Mucosa of stomach (tissue), 1 donor: ENCODE data around the gene HTR7.

Experiments used
- H3K27me3 ChIP-seq: one replicate; pipeline ENCODE4 v1.7.0; 2013; ENCODE audit warnings: mild to moderate bottlenecking, low read length; ENCODE audit not compliant: control insufficient read depth, insufficient read depth
- H3K36me3 ChIP-seq: one replicate; pipeline ENCODE4 v1.7.0; 2013; ENCODE audit warnings: low read length; ENCODE audit not compliant: control insufficient read depth, insufficient read depth
- H3K4me1 ChIP-seq: one replicate; pipeline ENCODE4 v1.7.0; 2013; ENCODE audit warnings: mild to moderate bottlenecking, low read length; ENCODE audit not compliant: control insufficient read depth, insufficient read depth
- H3K4me3 ChIP-seq: one replicate; pipeline ENCODE4 v1.7.0; 2013; ENCODE audit warnings: low read length
- H3K9ac ChIP-seq: one replicate; pipeline ENCODE4 v1.7.0; 2013; ENCODE audit warnings: mild to moderate bottlenecking, low read length, moderate library complexity
- H3K9me3 ChIP-seq: one replicate; pipeline ENCODE4 v1.7.0; 2013; ENCODE audit warnings: mild to moderate bottlenecking, low read length, moderate library complexity; ENCODE audit not compliant: control insufficient read depth
- donor health status: Pancreatic carcinoma.

HTR7 gene

GRCh38 chr10:90751107-90751997, 106.5 kb downstream of the HTR7 start:
- no peaks in the 10 kb centered on the region for H3K9me3 ChIP-seq
- H3K4me3 ChIP-seq, result no peak overlapping the region
- H3K36me3 ChIP-seq, result no peaks in the 10 kb centered on the region
- no peaks in the 10 kb centered on the region for H3K27me3 ChIP-seq
- H3K4me1 ChIP-seq, result no peaks in the 10 kb centered on the region
- H3K9ac ChIP-seq, result no peak overlapping the region

GRCh38 chr10:90746829-90747228, 111.0 kb downstream of the HTR7 start:
- H3K27me3 ChIP-seq, result no peaks in the 10 kb centered on the region
- no peaks in the 10 kb centered on the region for H3K4me1 ChIP-seq

GRCh38 chr10:90745565-90745964, 112.3 kb downstream of the HTR7 start:
- Histone ChIP-seq H3K27me3 (no peaks in the 10 kb centered on the region), H3K4me1 (no peaks in the 10 kb centered on the region), H3K4me3 (no peak overlapping the region), H3K36me3 (no peaks in the 10 kb centered on the region), H3K9ac (no peak overlapping the region), H3K9me3 (no peaks in the 10 kb centered on the region)

More at GRCh38 chr10:90746829-90747228, 111.0 kb downstream of the HTR7 start:
- Histone ChIP-seq H3K4me3 (no peak overlapping the region), H3K9ac (no peak overlapping the region), H3K9me3 (no peaks in the 10 kb centered on the region), H3K36me3 (no peaks in the 10 kb centered on the region)

GRCh38 chr10:90743291-90743690, 114.5 kb downstream of the HTR7 start:
- no peaks in the 10 kb centered on the region for H3K9me3 ChIP-seq
- H3K27me3 ChIP-seq, result no peaks in the 10 kb centered on the region
- H3K9ac ChIP-seq, result no peak overlapping the region
- no peak overlapping the region for H3K4me3 ChIP-seq
- H3K36me3 ChIP-seq, result no peaks in the 10 kb centered on the region
- no peaks in the 10 kb centered on the region for H3K4me1 ChIP-seq

GRCh38 chr10:90741926-90742565, 115.8 kb downstream of the HTR7 start:
- no peaks in the 10 kb centered on the region for H3K4me1 ChIP-seq
- H3K36me3 ChIP-seq, result no peaks in the 10 kb centered on the region
- H3K4me3 ChIP-seq, result no peak overlapping the region
- no peak overlapping the region for H3K9ac ChIP-seq
- no peaks in the 10 kb centered on the region for H3K27me3 ChIP-seq
- H3K9me3 ChIP-seq, result no peaks in the 10 kb centered on the region

GRCh38 chr10:90740265-90740664, 117.6 kb downstream of the HTR7 start:
- H3K9ac ChIP-seq, result no peak overlapping the region
- H3K4me3 ChIP-seq, result no peak overlapping the region
- no peaks in the 10 kb centered on the region for H3K9me3 ChIP-seq
- H3K36me3 ChIP-seq, result no peaks in the 10 kb centered on the region
- no peaks in the 10 kb centered on the region for H3K4me1 ChIP-seq
- H3K27me3 ChIP-seq, result no peaks in the 10 kb centered on the region

- no peaks in the 10 kb centered on the region for H3K27me3 ChIP-seq
Measured at GRCh38 chr10:90738885-90739284, 119.0 kb downstream of the HTR7 start.

GRCh38 chr10:90734415-90734814, 123.4 kb downstream of the HTR7 start:
- no peaks in the 10 kb centered on the region for H3K9me3 ChIP-seq
- H3K9ac ChIP-seq, result no peak overlapping the region
- no peaks in the 10 kb centered on the region for H3K36me3 ChIP-seq
- H3K4me1 ChIP-seq, result no peaks in the 10 kb centered on the region
- no peak overlapping the region for H3K4me3 ChIP-seq
- H3K27me3 ChIP-seq, result no peaks in the 10 kb centered on the region

More at GRCh38 chr10:90738885-90739284, 119.0 kb downstream of the HTR7 start:
- H3K9ac ChIP-seq, result no peak overlapping the region
- H3K36me3 ChIP-seq, result no peaks in the 10 kb centered on the region
- no peaks in the 10 kb centered on the region for H3K4me1 ChIP-seq
- H3K9me3 ChIP-seq, result no peaks in the 10 kb centered on the region
- no peak overlapping the region for H3K4me3 ChIP-seq

GRCh38 chr10:90732581-90732980, 125.3 kb downstream of the HTR7 start:
- no peaks in the 10 kb centered on the region for H3K27me3 ChIP-seq
- H3K9ac ChIP-seq, result no peak overlapping the region
- H3K4me3 ChIP-seq, result no peak overlapping the region
- H3K9me3 ChIP-seq, result no peaks in the 10 kb centered on the region
- H3K36me3 ChIP-seq, result no peaks in the 10 kb centered on the region
- no peaks in the 10 kb centered on the region for H3K4me1 ChIP-seq

GRCh38 chr10:90723416-90724068, 134.3 kb downstream of the HTR7 start:
- Histone ChIP-seq H3K4me3 (no peak overlapping the region), H3K36me3 (no peaks in the 10 kb centered on the region), H3K9me3 (no peaks in the 10 kb centered on the region)

GRCh38 chr10:90722832-90723231, 135.0 kb downstream of the HTR7 start:
- H3K36me3 ChIP-seq, result no peaks in the 10 kb centered on the region
- H3K27me3 ChIP-seq, result no peaks in the 10 kb centered on the region
- H3K4me1 ChIP-seq, result no peaks in the 10 kb centered on the region
- no peaks in the 10 kb centered on the region for H3K9me3 ChIP-seq
- H3K4me3 ChIP-seq, result no peak overlapping the region
- H3K9ac ChIP-seq, result no peak overlapping the region

More at GRCh38 chr10:90723416-90724068, 134.3 kb downstream of the HTR7 start:
- no peaks in the 10 kb centered on the region for H3K4me1 ChIP-seq
- H3K9ac ChIP-seq, result no peak overlapping the region
- no peaks in the 10 kb centered on the region for H3K27me3 ChIP-seq

- Histone ChIP-seq H3K9ac (no peak overlapping the region), H3K36me3 (no peaks in the 10 kb centered on the region), H3K4me3 (no peak overlapping the region), H3K27me3 (no peaks in the 10 kb centered on the region), H3K4me1 (no peaks in the 10 kb centered on the region), H3K9me3 (no peaks in the 10 kb centered on the region)
Measured at GRCh38 chr10:90718182-90718581, 139.7 kb downstream of the HTR7 start.
